Right renal cortex interstitium (tissue), 3 donors: ENCODE measurements around the gene FOXD1. TPM values are rescaled to one million over a fixed set of nuclear protein-coding genes. Genes with fewer than 3 reads are reported as not detected.
"Not testable (repeated sequence)": the region's sequence is repeated elsewhere in the genome, so short reads cannot be mapped to it uniquely, and the experiment has no call there.

Source experiments
- DNase-seq, 3 donors: peaks; one replicate each; pipeline ENCODE4 v3.0.0-alpha.2; 2013; ENCODE audit warnings: low read depth in 3 of 3, low spot score in 2 of 3
- polyA plus RNA-seq, 3 donors: library from polyadenylated mRNA; unstranded; fragments of 120-200 nt; gene quantifications; one replicate each; pipeline ENCODE4 v1.2.1, GENCODE V29; 2013; ENCODE audit not compliant: insufficient read length in 3 of 3

Gene FOXD1
- 1 to 10 TPM; 8.3 to 9.6 (median 9.1) TPM for polyA plus RNA-seq

DNA sequence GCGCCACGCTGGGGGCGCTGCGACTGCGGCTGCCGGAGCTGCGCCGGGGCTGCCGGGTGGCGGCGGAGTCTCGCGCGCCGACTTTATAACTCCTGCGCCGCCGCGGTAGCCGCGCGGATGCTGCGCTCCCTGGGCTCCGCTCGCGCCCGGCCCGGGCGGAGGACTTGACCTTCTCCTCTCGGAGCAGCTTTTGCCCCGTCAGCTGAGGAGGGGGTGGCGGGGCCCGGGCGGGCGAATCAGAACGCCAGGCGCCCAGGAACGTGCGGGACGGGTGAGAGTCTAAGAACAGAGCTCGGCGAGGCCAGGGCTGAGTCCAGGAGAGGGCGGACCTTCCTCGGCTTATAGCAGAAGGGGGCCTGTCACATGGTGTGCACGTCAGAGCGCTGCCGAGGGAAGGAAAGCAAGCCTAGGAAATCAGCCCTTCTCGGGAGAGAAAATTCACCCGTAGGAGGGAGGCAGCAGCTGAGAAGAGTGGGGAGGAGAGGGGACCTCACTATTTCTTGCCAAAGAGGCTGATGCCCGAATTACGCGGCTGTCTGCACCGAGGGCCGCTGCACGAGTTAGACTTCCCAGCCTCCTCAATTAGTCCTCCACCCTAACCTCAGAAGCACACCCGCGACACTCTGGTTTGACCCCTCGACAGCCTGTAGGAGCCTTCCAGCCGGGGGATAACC is at the start of gene FOXD1:
Gene FOXD1 (minus strand): TSS at position 315 of the 674 bp plus-strand sequence. CDS start 415 bp downstream, outside the sequence.
- DNase-seq, result peak in 1 of 3 donors; percentile 88

DNA sequence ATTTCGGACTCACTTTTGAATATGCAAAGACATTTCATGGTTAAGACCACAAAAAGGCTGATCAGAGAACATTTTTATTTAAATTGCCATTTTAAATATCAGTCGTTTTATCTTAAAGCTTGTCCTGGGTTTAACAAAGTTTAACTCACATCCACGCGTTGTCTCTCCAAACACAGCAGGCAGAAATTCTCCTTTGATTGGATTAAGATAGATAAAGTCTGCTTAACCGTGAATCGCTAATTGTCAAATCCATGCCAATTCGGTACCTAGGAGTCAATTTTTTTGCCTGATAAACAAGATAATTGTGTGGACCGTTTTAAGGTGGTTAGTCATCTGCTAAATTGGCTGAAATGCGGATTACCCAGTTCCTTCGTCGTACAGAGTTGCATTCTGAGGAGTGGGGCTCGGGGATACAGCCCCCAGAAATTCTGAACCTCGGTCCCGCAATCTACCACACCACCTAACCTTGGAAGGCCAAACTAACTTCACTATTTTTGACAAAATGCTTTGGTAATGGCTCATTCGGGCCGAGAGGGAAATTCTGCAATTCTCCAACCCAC is 49.0 kb upstream of the FOXD1 start:
- peak in 1 of 3 donors; percentile 27 for DNase-seq

GRCh38 chr5:73496984-73497457 is 48.4 kb upstream of the FOXD1 start:
- peak in 2 of 3 donors; percentile 27 to 61 for DNase-seq

- DNase-seq, result no peak
Observed at GRCh38 chr5:73495772-73496335, 47.3 kb upstream of the FOXD1 start.

DNA sequence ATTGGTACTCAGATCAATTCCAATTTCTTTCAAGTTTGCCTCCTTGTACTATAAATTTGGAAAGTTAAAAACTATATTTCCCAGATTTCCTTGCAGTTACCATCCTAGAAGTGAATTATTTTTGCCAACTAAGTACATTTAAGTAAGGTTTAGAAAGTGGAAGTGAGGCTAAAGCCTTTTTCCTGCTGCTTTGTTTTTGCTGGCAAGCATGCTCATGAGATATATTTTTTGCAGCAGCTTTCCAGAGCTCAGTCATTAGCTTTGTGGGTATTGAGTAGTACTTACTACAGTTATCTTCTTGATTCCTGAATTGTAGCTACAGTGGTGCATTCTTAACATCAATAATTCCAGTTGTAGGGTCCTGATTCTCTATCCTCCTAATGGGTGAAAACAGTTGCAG is 46.1 kb upstream of the FOXD1 start:
- no peak for DNase-seq

GRCh38 chr5:73493421-73493820 is 44.8 kb upstream of the FOXD1 start:
- no peak for DNase-seq

DNA sequence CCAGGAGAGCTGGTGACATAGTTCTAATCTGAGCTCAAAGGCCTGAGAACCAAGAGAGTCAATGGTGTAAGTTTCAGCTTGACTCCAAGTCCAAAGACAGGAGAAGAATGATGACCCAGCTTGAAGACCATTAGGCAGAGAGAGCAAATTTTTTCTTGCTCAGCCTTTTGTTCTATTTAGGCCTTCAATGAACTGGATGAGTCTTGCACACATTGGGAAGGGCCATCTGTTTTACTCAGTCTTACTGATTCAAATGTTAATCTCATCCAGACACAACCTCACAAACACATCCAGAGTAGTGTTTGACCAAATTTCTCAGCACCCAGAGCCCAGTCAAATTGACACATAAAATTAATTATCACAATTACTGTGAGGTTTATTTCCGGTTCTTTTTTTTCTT is 42.6 kb upstream of the FOXD1 start:
- no peak for DNase-seq

- DNase-seq, result no peak
Observed at GRCh38 chr5:73490088-73490487, 41.5 kb upstream of the FOXD1 start.

DNA sequence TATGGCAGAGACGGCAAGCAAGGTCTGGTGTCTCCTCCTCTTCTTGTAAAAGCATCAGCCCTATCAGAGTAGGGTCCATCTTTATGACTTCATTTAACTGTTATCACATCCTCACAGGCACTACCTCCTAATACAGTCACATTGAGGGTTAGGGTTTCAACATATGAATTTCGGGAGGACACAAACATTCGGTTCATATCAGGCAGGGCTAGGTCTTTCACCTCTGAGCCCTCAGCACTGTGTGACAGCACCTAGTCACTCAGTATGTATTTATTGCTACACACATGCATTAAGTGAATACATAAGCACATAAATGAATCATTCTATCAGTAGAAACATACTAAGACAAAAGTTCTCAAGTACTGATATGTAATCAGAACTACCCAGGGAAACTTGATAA is 40.2 kb upstream of the FOXD1 start:
- DNase-seq, result no peak

DNA sequence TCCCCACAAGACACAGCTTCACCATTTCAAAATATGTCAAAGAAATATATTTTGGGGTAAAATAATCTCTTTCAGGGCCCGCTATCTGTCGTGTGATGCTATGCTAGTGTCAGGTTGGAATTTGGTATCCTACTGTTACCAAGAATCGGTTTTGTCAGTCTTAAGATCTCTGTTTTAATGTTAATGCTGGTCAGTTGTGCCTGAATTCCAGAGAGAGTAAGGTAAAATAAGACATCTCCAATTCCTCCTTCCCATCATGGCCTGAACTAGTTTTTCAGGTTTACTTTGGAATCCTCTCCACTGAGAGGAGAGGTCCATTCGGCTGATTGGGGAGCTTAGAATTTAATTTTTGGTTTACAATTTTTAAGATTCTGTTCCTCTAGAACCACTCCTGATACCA is 39.2 kb upstream of the FOXD1 start:
- no peak for DNase-seq

GRCh38 chr5:73487257-73487656 is 38.7 kb upstream of the FOXD1 start:
- DNase-seq, result not testable (repeated sequence)

DNA sequence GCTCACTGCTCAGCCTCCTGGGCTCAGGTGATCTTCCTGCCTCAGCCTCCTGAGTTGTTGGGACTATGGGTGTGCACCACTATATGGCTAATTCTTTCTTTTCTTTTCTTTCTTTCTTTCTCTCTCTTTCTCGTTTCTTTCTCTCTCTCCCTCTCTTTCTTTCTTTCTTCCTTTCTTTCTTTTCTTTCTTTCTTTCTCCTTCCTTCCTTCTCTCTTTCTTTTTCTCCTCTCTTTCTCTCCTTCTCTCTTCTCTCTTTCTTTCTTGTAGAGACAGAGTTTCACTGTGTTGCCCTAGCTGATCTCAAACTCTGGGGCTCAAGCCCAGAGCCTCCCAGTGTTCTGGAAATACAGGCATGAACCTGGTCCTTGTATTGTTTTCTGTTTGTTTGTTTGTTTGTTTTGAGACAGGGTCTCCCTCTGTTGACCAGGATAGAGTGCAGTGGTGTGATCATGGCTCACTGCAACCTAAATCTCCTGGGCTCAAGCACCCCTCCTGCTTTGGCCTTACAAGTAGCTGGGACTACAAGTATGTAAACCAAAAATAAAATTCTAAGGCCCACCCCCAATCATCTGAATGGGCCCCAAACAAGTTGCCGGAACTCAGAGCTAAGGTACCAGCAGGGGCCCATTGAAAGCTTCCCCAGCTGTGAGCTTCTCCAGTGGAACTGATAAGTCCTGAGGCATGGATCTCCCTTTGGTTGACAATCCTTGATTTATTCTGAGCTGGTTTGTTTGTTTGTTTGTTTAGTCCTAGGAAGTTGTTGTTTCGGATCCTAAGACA is 37.7 kb upstream of the FOXD1 start:
- DNase-seq, result no peak

GRCh38 chr5:73485715-73486114 is 37.1 kb upstream of the FOXD1 start:
- no peak for DNase-seq

GRCh38 chr5:73484511-73484910 is 35.9 kb upstream of the FOXD1 start:
- DNase-seq, result no peak

DNA sequence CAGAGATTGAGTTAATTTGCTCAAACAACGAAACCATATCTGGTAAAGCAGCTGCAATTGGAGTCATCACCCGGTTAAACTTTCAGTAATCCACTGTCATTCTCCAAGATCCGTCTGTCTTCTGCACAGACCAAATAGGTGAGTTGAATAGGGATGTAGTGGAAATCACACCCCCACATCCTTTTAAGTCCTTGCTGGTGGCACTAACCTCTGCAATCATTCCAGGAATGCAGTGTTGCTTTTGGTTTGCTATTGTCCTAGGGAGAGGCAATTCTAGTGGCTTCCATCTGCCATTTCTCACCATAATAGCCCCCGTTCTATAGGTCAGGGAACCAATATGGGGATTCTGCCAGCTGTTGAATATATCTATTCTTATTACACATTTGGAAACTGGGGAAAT is 35.1 kb upstream of the FOXD1 start:
- no peak for DNase-seq

GRCh38 chr5:73482383-73483136 is 34.0 kb upstream of the FOXD1 start:
- DNase-seq, result no peak

GRCh38 chr5:73480500-73480899 is 31.9 kb upstream of the FOXD1 start:
- DNase-seq, result no peak

DNA sequence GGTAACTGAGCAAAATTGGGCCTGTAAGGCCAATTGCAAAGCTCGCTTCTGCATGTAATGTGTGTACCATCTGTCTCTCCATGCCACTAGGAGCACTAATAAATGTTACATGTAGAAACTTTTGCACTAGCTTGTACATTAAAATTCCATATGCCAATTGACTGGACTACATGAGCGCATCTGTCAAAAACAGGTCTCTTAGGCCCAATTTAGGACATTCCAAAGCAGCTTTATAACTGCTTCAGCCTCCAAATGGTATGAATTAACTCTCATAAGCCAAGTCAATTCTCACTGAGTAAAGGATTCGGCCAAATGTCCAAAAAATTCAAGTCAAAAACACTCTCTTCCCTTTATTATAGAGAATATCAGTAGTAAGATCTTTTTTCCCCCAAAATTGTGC is 23.5 kb upstream of the FOXD1 start:
- no peak for DNase-seq

GRCh38 chr5:73471654-73472053 is 23.1 kb upstream of the FOXD1 start:
- DNase-seq, result no peak

- no peak for DNase-seq
Observed at GRCh38 chr5:73469878-73470277, 21.3 kb upstream of the FOXD1 start.

DNA sequence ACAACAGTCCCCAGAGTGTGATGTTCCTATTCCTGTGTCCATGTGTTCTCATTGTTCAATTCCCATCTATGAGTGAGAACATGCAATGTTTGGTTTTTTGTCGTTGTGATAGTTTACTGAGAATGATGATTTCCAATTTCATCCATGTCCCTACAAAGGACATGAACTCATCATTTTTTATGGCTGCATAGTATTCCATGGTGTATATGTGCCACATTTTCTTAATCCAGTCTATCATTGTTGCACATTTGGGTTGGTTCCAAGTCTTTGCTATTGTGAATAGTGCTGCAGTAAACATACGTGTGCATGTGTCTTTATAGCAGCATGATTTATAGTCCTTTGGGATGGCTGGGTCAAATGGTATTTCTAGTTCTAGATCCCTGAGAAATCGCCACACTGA is 20.1 kb upstream of the FOXD1 start:
- not testable (repeated sequence) for DNase-seq
